ENCODE data around the gene NRG3. TPM values are rescaled to one million over a fixed set of nuclear protein-coding genes. Genes with fewer than 3 reads are reported as not detected.

NRG3 gene
- total and polyA plus RNA-seq, 3 donors from 2014 or later, result 2.7 to 3.9 (median 2.7) TPM

GRCh38 chr10:81969136-81969535 is 94.1 kb downstream of the NRG3 start:
- DNase-seq, result no peak
- Histone ChIP-seq H3K4me1 (no peaks in the 10 kb centered on the region), H3K4me3 (no peak overlapping the region), H3K27ac (no peak overlapping the region), H3K36me3 (ENCODE audit: low read depth, missing control alignments) (no peaks in the 10 kb centered on the region), H3K27me3 (no peaks in the 10 kb centered on the region), H3K9me3 (no peaks in the 10 kb centered on the region)
- TF ChIP-seq POLR2A (IDR thresholded peaks at IDR 0.05) (no peak), CTCF (IDR thresholded peaks at IDR 0.05) (no peak)
- intact Hi-C loops (cut with DNase I; ENCODE audit: low total_unique reads), result no loop called here
- WGBS, 2 donors, result 78 to 94% methylated on average over 2 of the region's 2 CpGs

- TF ChIP-seq POLR2A (IDR thresholded peaks at IDR 0.05) (no peak), CTCF (IDR thresholded peaks at IDR 0.05) (no peak)
- no peaks in the 10 kb centered on the region for H3K9me3 ChIP-seq
- 58 to 63% methylated on average over 2 of the region's 2 CpGs for WGBS, 2 donors
- H3K27me3 ChIP-seq, result no peaks in the 10 kb centered on the region
- intact Hi-C loops (cut with DNase I; ENCODE audit: low total_unique reads), result no loop called here
- H3K27ac ChIP-seq, result no peak overlapping the region
- no peaks in the 10 kb centered on the region for H3K36me3 ChIP-seq (ENCODE audit: low read depth, missing control alignments)
- H3K4me3 ChIP-seq, result no peak overlapping the region
- no peak for DNase-seq
- H3K4me1 ChIP-seq, result no peaks in the 10 kb centered on the region
These were observed 103.2 kb downstream of the NRG3 start for GRCh38 chr10:81978238-81978637.

- 90 to 92% methylated on average over 1 of the region's 1 CpG for WGBS, 2 donors
- H3K27me3 ChIP-seq, result no peaks in the 10 kb centered on the region
- no peak for DNase-seq
- H3K9me3 ChIP-seq, result no peaks in the 10 kb centered on the region
- no peak overlapping the region for H3K4me3 ChIP-seq
- no peaks in the 10 kb centered on the region for H3K4me1 ChIP-seq
- no peak for TF ChIP-seq POLR2A (IDR thresholded peaks at IDR 0.05)
- no peak for TF ChIP-seq CTCF (IDR thresholded peaks at IDR 0.05)
- intact Hi-C loops (cut with DNase I; ENCODE audit: low total_unique reads), result no loop called here
- no peak overlapping the region for H3K27ac ChIP-seq
- no peaks in the 10 kb centered on the region for H3K36me3 ChIP-seq (ENCODE audit: low read depth, missing control alignments)
These were observed 106.7 kb downstream of the NRG3 start for GRCh38 chr10:81981724-81982123.

- H3K4me3 ChIP-seq, result no peak overlapping the region
- H3K36me3 ChIP-seq (ENCODE audit: low read depth, missing control alignments), result no peaks in the 10 kb centered on the region
- no peaks in the 10 kb centered on the region for H3K9me3 ChIP-seq
- WGBS, 2 donors, result 62 to 86% methylated on average over 3 of the region's 3 CpGs
- H3K4me1 ChIP-seq, result no peaks in the 10 kb centered on the region
- H3K27me3 ChIP-seq, result no peaks in the 10 kb centered on the region
- intact Hi-C loops (cut with DNase I; ENCODE audit: low total_unique reads), result no loop called here
- no peak overlapping the region for H3K27ac ChIP-seq
- TF ChIP-seq CTCF (IDR thresholded peaks at IDR 0.05) (no peak), POLR2A (IDR thresholded peaks at IDR 0.05) (no peak)
- no peak for DNase-seq
These were observed 109.4 kb downstream of the NRG3 start for GRCh38 chr10:81984428-81984827.

- 72 to 78% methylated on average over 3 of the region's 3 CpGs for WGBS, 2 donors
- H3K9me3 ChIP-seq, result no peaks in the 10 kb centered on the region
- no peak overlapping the region for H3K4me3 ChIP-seq
- H3K27ac ChIP-seq, result no peak overlapping the region
- no peak for DNase-seq
- no peaks in the 10 kb centered on the region for H3K36me3 ChIP-seq (ENCODE audit: low read depth, missing control alignments)
- H3K27me3 ChIP-seq, result no peaks in the 10 kb centered on the region
- H3K4me1 ChIP-seq, result no peaks in the 10 kb centered on the region
- no peak for TF ChIP-seq POLR2A (IDR thresholded peaks at IDR 0.05)
- TF ChIP-seq CTCF (IDR thresholded peaks at IDR 0.05), result no peak
- intact Hi-C loops (cut with DNase I; ENCODE audit: low total_unique reads), result no loop called here
These were observed 120.3 kb downstream of the NRG3 start for GRCh38 chr10:81995254-81995653.

Data from testis (tissue), 3 donors.